HG03439 (cell line): ENCODE results near the gene PAK1.

Experiments used
- ATAC-seq: cut with Tn5 transposase; IDR thresholded peaks from one replicate; pipeline ENCODE4 v1.9.1; 2021; ENCODE audit warnings: mild to moderate bottlenecking, moderate library complexity; ENCODE audit not compliant: unreplicated experiment

The PAK1 gene

DNA sequence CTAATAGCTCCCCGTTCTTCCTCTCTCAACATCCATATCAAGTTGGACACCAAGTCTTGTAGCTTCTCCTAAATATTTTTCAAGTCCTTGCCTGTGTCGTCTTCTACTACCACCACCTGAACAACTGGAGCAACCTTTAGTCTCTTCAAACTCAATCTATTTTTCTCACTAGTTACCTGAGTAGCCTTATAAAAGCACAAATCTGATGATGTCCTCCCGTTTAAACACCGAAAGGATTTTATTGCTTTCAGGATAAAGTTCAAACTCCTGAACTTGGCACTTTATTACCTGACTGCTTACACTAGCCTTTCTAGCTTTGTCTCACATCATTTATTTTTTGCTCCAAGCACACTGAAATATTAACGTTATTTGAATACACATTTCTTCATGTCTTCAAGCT lies 1.3 kb upstream of the PAK1 start:
- ATAC-seq, result no peak

GRCh38 chr11:77474684-77475060 lies 778 bp upstream of the PAK1 start:
- no peak for ATAC-seq

GRCh38 chr11:77472991-77473800 lies 698 bp downstream of the PAK1 start:
- ATAC-seq, result peak; percentile 30

- no peak for ATAC-seq
These were observed 2.2 kb downstream of the PAK1 start for GRCh38 chr11:77471558-77472193.

GRCh38 chr11:77470971-77471370 lies 2.9 kb downstream of the PAK1 start:
- ATAC-seq, result no peak

DNA sequence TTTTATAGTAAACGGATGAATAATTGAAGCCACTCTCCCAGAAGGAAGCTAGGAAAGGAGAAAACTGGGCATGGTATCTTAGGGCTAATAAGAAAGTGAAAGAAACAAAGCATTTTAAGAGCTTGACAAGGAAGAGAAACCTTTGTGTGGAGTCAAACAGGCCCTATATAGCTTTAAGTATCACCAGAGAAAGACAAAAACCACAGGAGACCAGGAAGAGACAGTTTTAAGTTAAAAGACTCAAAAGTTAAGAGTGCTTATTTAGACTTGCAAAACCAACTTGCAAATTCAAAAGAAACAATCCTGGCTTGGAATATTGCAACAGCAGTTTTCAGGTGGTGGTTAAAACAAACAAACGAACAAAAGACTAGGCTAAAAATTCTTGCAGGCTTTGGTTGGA lies 3.4 kb downstream of the PAK1 start:
- ATAC-seq, result peak; percentile 39

DNA sequence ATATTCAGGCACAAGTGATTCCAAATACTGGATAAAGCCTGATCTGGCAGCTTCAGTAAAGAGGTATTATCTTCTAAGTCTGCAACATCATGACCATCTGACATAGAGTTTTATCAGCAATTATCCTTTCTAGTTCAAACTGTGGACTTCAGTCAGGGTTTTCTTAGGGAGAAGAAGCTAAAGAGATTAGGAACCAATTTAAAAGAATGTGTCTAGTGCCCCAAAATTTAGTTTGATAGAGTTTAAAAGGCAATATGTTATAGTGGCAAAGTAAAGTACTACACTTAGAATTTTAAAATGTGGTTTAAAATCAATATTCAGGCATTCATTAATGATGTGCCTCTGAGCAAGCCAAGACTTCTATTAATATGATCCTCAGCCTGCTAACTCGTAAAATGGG lies 5.4 kb downstream of the PAK1 start:
- no peak for ATAC-seq

- ATAC-seq, result no peak
These were observed 5.9 kb downstream of the PAK1 start for GRCh38 chr11:77467993-77468392.

DNA sequence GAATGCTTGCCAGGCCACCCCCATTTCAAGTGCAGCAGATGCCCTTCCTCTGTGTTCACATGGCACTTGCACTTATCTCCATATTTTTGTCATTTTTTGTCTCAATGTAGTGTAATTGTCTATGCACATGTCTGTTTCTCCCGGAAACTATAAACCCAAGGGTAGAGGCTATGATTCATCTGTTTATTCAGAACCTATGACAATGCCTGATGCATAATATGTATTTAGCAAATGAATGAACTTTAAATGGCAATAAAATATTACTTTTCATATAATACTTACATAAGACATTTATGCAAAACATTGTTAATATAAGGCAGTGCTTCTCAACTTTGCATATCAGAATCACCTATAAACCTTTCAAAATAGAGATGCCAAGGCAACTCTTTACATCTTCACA lies 6.7 kb downstream of the PAK1 start:
- ATAC-seq, result no peak

DNA sequence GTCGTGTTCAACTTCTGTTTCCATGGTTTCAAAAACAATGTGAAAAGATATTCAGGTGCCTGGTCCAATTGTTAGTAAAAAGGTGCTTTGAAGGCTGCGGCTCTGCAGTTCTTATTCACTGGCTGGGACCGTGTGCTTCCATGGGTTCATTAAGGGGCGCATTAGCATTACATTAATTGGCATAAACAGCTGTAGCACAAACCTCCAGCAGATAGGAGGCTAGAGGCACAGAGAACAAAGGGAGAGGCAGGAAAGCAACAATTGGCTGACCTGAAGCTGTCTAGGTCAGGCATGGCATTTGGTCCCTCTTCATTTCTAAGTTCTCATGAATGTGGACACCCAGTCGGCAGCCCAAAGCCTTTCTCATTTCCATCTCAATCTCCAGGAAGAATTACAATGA lies 16.6 kb downstream of the PAK1 start:
- peak; percentile 21 for ATAC-seq

GRCh38 chr11:77455740-77456139 lies 18.2 kb downstream of the PAK1 start:
- ATAC-seq, result no peak

DNA sequence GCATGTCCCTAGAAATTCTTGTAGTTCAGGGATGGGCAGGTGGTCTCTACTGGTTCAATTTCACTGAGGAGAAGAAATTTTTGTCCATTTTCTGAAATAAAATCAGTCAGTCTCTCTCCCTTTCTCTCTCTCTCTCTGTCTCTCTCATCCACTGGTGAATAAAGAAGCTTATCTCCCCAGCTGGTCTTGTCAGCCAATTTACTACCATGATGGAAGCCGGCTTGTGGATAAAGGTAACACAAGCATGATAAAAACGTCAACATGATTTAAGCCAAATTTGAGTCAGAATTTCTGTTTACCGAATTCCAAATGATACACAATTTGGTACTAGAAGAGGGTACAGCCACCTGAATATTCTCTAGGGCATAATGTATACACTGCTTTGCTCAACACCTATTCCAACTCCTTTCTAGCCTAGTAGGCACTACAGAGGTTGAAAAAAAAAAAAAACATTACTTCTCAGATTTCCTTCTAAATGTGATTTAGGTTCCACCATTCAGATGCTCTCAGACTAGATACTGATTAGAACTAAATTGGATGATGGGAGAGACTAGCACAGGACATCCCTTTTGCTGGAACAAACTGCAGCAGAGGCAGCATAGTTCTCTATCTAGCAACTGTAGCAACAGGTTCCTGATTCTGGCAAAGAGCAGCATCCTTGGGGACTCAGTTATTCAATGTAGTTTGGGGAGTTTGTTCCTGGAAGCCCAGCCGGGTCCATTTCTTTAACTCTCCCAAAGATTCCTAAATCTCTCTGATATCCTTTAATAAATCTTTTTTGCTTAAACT lies 18.8 kb downstream of the PAK1 start:
- no peak for ATAC-seq

DNA sequence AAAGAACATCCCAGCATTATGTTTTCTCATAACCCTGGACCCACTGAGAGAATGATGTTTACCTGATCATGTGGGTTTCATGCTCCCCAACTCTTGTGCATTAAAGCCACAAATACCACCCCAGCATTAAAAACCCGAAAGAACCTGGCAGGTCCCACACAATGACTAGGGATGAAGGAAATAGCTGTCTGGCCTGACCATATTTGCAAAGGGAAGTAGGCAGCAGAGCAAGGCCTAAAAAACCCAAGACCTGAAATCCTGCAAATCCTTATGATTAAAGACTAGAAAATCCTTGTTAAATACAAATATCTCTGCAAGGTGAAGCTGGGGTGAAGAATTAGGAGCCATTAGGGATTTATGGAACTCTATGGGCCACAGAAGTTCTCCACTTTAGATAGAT lies 23.7 kb downstream of the PAK1 start:
- no peak for ATAC-seq

DNA sequence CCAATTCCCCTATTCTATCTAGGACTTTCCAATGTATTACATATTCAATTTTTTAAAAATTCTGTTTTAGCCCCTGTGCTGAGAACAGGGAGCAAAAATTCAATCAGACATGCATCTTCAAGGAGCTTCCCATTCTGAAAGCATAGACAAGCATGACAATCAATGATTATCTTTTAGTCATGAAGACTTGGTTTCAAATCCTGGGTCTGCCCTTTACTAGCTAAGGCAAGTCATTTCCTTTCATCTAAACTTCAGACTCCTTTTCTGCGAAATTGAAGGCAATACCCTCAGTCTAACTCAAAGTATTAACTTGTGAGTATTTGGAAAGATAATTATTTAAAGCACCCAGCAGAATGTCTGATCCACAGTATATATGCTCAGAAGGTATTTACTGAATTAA lies 24.1 kb downstream of the PAK1 start:
- no peak for ATAC-seq

- peak; percentile 54 for ATAC-seq
These were observed 24.8 kb downstream of the PAK1 start for GRCh38 chr11:77449060-77449521.

DNA sequence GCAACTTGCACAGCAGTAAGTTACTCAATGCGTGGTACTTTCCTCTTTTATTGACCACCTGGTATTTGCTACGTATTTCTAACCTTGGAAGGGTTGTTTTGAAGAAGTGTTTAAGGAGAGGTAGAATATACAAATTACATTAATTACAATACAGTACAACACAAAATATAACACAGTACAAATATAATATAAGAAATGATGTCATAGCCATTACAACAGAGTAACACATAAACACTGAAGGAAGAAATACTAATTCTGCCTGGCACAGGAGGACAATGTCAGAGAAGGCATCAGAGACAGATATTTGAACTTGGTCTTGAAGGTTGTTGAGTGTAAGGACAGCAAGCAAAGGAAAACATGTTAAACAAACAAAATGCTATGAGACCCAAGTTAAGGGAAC lies 25.6 kb downstream of the PAK1 start:
- no peak for ATAC-seq

DNA sequence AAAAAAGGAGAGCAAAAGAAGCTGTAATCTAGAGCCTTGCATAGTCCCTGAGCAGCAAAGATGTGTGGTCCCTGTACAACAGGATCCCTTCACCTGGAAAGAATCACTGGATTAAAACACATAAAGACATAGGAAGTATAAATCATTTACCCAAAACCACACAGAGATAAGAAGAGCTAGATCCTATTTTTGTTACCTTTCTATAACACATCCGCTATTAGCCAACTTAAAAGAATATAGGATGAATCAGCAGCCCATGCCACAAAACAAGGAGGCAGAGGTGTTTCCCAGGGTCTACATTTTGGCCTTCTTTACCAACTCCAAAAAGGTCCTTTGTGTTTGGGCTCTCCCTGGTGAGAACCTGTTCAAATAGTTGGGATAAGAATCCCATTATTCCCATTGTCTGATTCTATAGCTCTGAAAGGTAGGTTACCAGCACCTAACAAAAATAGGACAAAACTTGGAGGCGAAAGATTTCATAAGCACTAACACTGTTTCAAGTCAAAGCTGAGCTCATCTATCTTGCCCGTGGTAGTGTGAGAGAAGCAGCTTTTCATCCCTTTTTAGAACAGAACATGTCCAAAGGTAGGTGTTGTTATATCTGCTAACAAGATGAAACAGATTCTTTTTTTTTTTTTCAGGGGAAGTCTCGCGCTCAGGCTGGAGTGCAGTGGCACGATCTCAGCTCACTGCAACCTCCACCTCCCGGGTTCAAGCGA lies 26.8 kb downstream of the PAK1 start:
- ATAC-seq, result no peak

DNA sequence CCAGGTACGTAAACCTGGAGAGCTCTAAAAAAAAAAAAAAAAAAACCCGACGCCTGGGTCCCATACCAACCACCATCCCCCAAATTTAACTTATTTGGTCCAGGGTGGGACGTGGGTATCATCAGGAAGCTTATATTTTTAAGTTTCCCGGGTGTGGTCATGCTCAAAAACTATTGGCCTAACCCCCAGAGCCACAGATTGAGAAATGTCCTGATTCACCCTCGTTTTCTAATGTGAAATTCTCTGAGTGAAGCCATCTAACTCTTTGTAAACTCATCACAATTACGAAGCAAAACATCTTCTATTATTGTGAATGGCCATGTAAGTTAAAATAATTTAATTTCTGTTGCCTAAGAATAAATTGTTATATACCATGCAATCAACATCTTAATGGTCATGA lies 29.6 kb downstream of the PAK1 start:
- ATAC-seq, result no peak

- no peak for ATAC-seq
These were observed 31.4 kb downstream of the PAK1 start for GRCh38 chr11:77442394-77443053.

DNA sequence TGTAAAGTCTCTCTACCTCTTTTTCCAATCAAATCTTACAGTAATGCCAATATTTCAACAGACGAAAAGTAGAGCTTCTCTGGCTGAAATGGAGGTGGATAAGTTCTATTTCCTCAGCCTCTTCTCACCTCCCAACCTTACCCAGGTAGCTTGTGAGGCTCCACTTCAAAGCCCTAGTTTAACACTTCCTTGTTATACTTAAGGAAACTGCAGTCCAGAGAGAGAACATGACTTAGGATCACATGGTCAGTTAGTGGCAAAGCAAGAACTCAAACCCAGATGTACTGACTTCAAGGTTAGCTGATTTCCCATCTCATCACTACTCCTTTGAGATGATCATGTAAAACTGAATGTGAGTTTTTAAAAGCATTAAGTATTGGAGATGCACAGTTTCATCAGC lies 32.5 kb downstream of the PAK1 start:
- no peak for ATAC-seq

- ATAC-seq, result no peak
These were observed 33.2 kb downstream of the PAK1 start for GRCh38 chr11:77440678-77441077.
